SJSA1 (cell line): ENCODE results near the gene HSD11B1. TPM values are rescaled to one million over a fixed set of nuclear protein-coding genes. Genes with fewer than 3 reads are reported as not detected.
A peak's percentile ranks its signal among the peaks of the same experiment; 100 is the strongest.

Source experiments
- DNase-seq, 2 experiments: peaks; one replicate each; pipeline ENCODE4 v3.0.0-alpha.2; 2015 to 2020; ENCODE audit warnings: low spot score in 2 of 2, low read depth in 1 of 2
- H3K27ac ChIP-seq: fragments of 250-450 bp; sonication (Bioruptor Pico); 2 replicates; pipeline ENCODE4 v1.5.1; 2020; ENCODE audit warnings: mild to moderate bottlenecking, moderate library complexity
- H3K27me3 ChIP-seq: fragments of 250-450 bp; sonication (Bioruptor Pico); replicated peaks from 2 replicates; pipeline ENCODE4 v1.5.1; 2020; ENCODE audit warnings: mild to moderate bottlenecking, moderate library complexity
- H3K36me3 ChIP-seq: fragments of 250-450 bp; sonication (Bioruptor Pico); 2 replicates; pipeline ENCODE4 v1.5.1; 2020; ENCODE audit warnings: mild to moderate bottlenecking
- H3K4me1 ChIP-seq: fragments of 250-450 bp; sonication (Bioruptor Pico); replicated peaks from 2 replicates; pipeline ENCODE4 v1.6.1; 2021; ENCODE audit warnings: mild to moderate bottlenecking
- H3K4me3 ChIP-seq: fragments of 250-450 bp; sonication (Bioruptor Pico); 2 replicates; pipeline ENCODE4 v1.5.1; 2020; ENCODE audit warnings: mild to moderate bottlenecking
- H3K9me3 ChIP-seq: fragments of 250-450 bp; sonication (Bioruptor Pico); replicated peaks from 2 replicates; pipeline ENCODE4 v1.5.1; 2020; ENCODE audit warnings: mild to moderate bottlenecking
- total RNA-seq: library from RNA; depleted of rRNA; stranded (reverse); fragments of >200 nt; shearing (Covaris generic); gene quantifications from 2 replicates; pipeline ENCODE4 v1.2.3, GENCODE V29; 2014; rRNA removed

HSD11B1 gene
- total RNA-seq, 1 experiment from 2014 or later: 0.13 TPM

DNA sequence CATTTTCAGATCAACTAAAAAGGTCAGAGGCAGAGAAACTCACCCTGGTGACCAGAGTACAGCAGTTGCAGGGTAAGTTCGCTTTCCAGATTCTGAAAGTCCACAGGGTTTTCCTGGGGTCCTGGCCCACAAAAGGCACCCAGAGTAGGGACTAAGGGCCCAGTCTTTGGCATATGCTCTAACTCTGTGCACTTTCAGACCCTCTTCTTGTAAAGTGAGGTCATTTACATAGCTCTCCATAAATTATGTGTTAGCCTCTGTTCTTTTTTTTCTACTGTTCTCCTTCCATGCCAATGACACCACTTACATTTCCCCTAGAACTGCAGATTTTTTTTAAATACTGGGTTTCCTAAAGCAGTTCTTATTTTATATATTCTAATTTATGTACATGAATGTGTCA is 73.5 kb downstream of the HSD11B1 start:
- DNase-seq: no peak
- 0 out of 2 replicates have a peak, but pooled peaks cover 3% of the 10 kb centered on the region for H3K36me3 ChIP-seq
- H3K27me3 ChIP-seq: no peaks in the 10 kb centered on the region
- H3K9me3 ChIP-seq: no peaks in the 10 kb centered on the region
- no peak overlapping the region for H3K4me3 ChIP-seq
- H3K27ac ChIP-seq: no peak overlapping the region
- no peaks in the 10 kb centered on the region for H3K4me1 ChIP-seq

DNA sequence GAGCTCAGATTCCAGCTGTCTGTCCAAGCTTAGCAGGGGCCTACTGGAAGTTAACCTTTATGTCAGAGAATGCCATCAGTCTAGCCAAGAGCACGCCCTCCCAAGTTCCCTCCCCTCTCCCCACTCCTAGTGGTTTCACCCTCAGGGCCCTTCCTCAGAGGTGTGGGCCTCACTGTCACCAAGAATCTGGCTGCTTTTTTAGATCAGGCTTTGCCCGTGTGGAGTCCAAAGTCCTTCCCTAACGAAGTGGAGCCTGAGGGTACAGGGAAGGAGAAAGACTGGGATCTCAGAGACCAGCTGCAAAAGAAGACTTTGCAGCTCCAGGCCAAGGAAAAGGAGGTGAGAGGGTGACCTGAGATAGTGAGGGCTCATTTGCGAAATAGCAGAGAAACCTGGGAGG is 75.6 kb downstream of the HSD11B1 start:
- Histone ChIP-seq H3K36me3 (0 out of 2 replicates have a peak, but pooled peaks cover 5% of the 10 kb centered on the region), H3K9me3 (no peaks in the 10 kb centered on the region; the same call in 1 of the 2 replicates), H3K27me3 (no peaks in the 10 kb centered on the region), H3K4me1 (peaks cover 4% of the 10 kb centered on the region), H3K4me3 (no peak overlapping the region), H3K27ac (no peak overlapping the region)
- DNase-seq: no peak

DNA sequence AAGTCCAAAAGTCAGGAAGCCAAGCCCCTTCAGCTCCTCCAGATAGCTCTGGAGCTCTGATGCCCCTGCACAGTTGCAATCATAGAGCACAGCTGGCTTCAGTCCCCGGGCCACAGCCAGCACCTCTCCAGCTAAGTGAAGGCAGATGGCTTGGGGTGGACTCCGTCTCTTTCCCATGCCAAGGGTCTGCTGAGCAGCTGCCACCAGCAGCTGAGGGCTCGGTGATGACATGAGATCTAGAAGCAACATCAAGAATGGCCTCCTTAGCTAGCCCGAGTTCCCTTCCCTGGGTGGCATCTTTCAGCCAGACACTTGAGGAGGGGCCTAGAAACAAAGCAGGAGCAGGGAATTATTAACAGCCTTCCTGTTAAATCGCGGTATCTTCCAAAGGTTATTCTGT is 78.7 kb downstream of the HSD11B1 start:
- Histone ChIP-seq H3K4me3 (peak overlapping the region; percentile 55), H3K9me3 (no peaks in the 10 kb centered on the region; the same call in 1 of the 2 replicates), H3K27me3 (no peaks in the 10 kb centered on the region), H3K36me3 (0 out of 2 replicates have a peak, but pooled peaks cover 5% of the 10 kb centered on the region), H3K27ac (no peak overlapping the region), H3K4me1 (peaks cover 4% of the 10 kb centered on the region)
- DNase-seq: no peak

Other genes starting within 250 kb of the HSD11B1 start
- gene CAMK1G, start 121.1 kb upstream of the HSD11B1 start, total RNA-seq: 0.11 TPM in 1 of 2 replicates, not detected in the other
- gene LAMB3, start 52.4 kb upstream of the HSD11B1 start, total RNA-seq: 2.1 and 4.1 TPM in 2 replicates
- gene G0S2, start 29.4 kb upstream of the HSD11B1 start, total RNA-seq: not detected in 2 replicates
- not detected in 2 replicates for gene TRAF3IP3, start 51.2 kb downstream of the HSD11B1 start, total RNA-seq
- gene C1orf74, start 79.7 kb downstream of the HSD11B1 start, total RNA-seq: 3.5 and 4.1 TPM in 2 replicates
- not detected in 2 replicates for gene IRF6, start 101.3 kb downstream of the HSD11B1 start, total RNA-seq
- 3.7 and 6.9 TPM in 2 replicates for gene UTP25, start 123.1 kb downstream of the HSD11B1 start, total RNA-seq
- gene SYT14, start 233.4 kb downstream of the HSD11B1 start, total RNA-seq: 1.00 and 1.3 TPM in 2 replicates